ENCODE measurements around the gene SBNO2.

DNA sequence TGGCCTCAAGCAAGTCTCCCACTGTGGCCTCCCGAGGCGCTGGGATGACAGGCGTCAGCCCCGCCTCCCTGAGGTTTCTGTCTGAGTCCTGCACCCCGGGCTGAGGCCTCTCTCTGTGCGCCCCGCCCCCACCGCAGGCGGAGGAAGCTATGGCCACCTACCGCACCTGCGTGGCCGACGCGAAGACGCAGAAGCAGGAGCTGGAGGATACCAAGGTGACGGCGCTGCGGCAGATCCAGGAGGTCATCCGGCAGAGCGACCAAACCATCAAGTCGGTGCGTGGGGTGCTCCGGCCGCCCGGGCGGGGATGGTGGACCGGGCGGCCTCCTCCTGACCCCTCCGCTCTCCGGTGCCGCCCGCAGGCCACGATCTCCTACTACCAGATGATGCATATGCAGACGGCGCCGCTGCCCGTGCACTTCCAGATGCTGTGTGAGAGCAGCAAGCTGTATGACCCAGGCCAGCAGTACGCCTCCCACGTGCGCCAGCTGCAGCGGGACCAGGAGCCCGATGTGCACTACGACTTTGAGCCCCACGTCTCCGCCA lies 94.4 kb downstream of the SBNO2 start:
- TF ChIP-seq POLR2A (IDR thresholded peaks at IDR 0.05; ENCODE audit: low read depth, low read length) (no peak), POLR2AphosphoS5 (IDR thresholded peaks at IDR 0.05; ENCODE audit: low read depth, low read length) (no peak), TAF1 (IDR thresholded peaks at IDR 0.05; ENCODE audit: borderline replicate concordance, low read depth, low read length) (no peak)
